OCI-LY3 (cell line): ENCODE measurements around the gene PRKCE.

Experiments
- CTCF ChIP-seq: fragments of 200-600, 300-600 bp; sonication (generic); IDR thresholded peaks from 2 replicates; pipeline ENCODE4 v1.5.1; 2014; ENCODE audit warnings: antibody characterized with exemption, low read length, low read depth
- EZH2phosphoT487 ChIP-seq: fragments of 200-600 bp; shearing (Covaris generic); IDR thresholded peaks from 2 replicates; pipeline ENCODE4 v1.6.1; 2018; ENCODE audit warnings: antibody characterized with exemption, mixed run types, low read depth

GRCh38 chr2:46094689-46095088, 443.2 kb downstream of the PRKCE start:
- TF ChIP-seq CTCF (no peak), EZH2phosphoT487 (no peak)
